Thyroid gland (tissue), 4 donors: ENCODE data around the gene CDON.

ENCODE experiments used
- CTCF ChIP-seq, 6 experiments: fragments of 200-600 bp in 3 of 6; fragments of 450-650 bp in 3 of 6; sonication (generic) in 3 of 6; IDR thresholded peaks; one replicate each; pipeline ENCODE4 v1.5.1; 2016 to 2019; ENCODE audit warnings: antibody characterized with exemption in 6 of 6, mild to moderate bottlenecking in 2 of 6, inconsistent platforms in 1 of 6, moderate library complexity in 1 of 6
- POLR2A ChIP-seq, 2 donors: fragments of 450-650 bp; IDR thresholded peaks; one replicate each; pipeline ENCODE4 v1.6.1; 2017; ENCODE audit warnings: antibody characterized with exemption in 2 of 2, mild to moderate bottlenecking in 2 of 2, moderate library complexity in 1 of 2

GRCh38 chr11:126051117-126051516 is 11.5 kb downstream of the CDON start:
- TF ChIP-seq POLR2A (IDR thresholded peaks at IDR 0.05) (no peak), CTCF (IDR thresholded peaks at IDR 0.05) (no peak)
